ENCODE data around the gene FILIP1.

Gene FILIP1

GRCh38 chr6:75353644-75354043, 140.0 kb downstream of the FILIP1 start:
- TF ChIP-seq TAF1 (IDR thresholded peaks at IDR 0.05; ENCODE audit: borderline replicate concordance, insufficient read depth, low read length) = no peak
- TF ChIP-seq FOXP2 (optimal IDR thresholded peaks at IDR 0.05; ENCODE audit: borderline replicate concordance, extremely low read depth, extremely low read length, insufficient read depth) = no peak
- TF ChIP-seq SIN3A (IDR thresholded peaks at IDR 0.05; ENCODE audit: borderline replicate concordance, insufficient read depth, low read length) = no peak
- no peak for TF ChIP-seq REST (IDR thresholded peaks at IDR 0.05; ENCODE audit: insufficient read depth in 1 of 2, low read depth in 2 of 2, low read length in 2 of 2)
- no peak for TF ChIP-seq POLR2AphosphoS5 (IDR thresholded peaks at IDR 0.05; ENCODE audit: low read depth, low read length)

GRCh38 chr6:75351570-75351969, 142.0 kb downstream of the FILIP1 start:
- TF ChIP-seq SIN3A (IDR thresholded peaks at IDR 0.05; ENCODE audit: borderline replicate concordance, insufficient read depth, low read length) (no peak), REST (IDR thresholded peaks at IDR 0.05; ENCODE audit: insufficient read depth in 1 of 2, low read depth in 2 of 2, low read length in 2 of 2) (no peak), TAF1 (IDR thresholded peaks at IDR 0.05; ENCODE audit: borderline replicate concordance, insufficient read depth, low read length) (no peak), POLR2AphosphoS5 (IDR thresholded peaks at IDR 0.05; ENCODE audit: low read depth, low read length) (no peak), FOXP2 (optimal IDR thresholded peaks at IDR 0.05; ENCODE audit: borderline replicate concordance, extremely low read depth, extremely low read length, insufficient read depth) (no peak)

GRCh38 chr6:75350808-75351207, 142.8 kb downstream of the FILIP1 start:
- no peak for TF ChIP-seq TAF1 (IDR thresholded peaks at IDR 0.05; ENCODE audit: borderline replicate concordance, insufficient read depth, low read length)
- TF ChIP-seq SIN3A (IDR thresholded peaks at IDR 0.05; ENCODE audit: borderline replicate concordance, insufficient read depth, low read length) = no peak
- no peak for TF ChIP-seq REST (IDR thresholded peaks at IDR 0.05; ENCODE audit: insufficient read depth in 1 of 2, low read depth in 2 of 2, low read length in 2 of 2)
- TF ChIP-seq POLR2AphosphoS5 (IDR thresholded peaks at IDR 0.05; ENCODE audit: low read depth, low read length) = no peak
- no peak for TF ChIP-seq FOXP2 (optimal IDR thresholded peaks at IDR 0.05; ENCODE audit: borderline replicate concordance, extremely low read depth, extremely low read length, insufficient read depth)

- no peak for TF ChIP-seq REST (IDR thresholded peaks at IDR 0.05; ENCODE audit: insufficient read depth in 1 of 2, low read depth in 2 of 2, low read length in 2 of 2)
- no peak for TF ChIP-seq POLR2AphosphoS5 (IDR thresholded peaks at IDR 0.05; ENCODE audit: low read depth, low read length)
- no peak for TF ChIP-seq FOXP2 (optimal IDR thresholded peaks at IDR 0.05; ENCODE audit: borderline replicate concordance, extremely low read depth, extremely low read length, insufficient read depth)
- no peak for TF ChIP-seq TAF1 (IDR thresholded peaks at IDR 0.05; ENCODE audit: borderline replicate concordance, insufficient read depth, low read length)
- TF ChIP-seq SIN3A (IDR thresholded peaks at IDR 0.05; ENCODE audit: borderline replicate concordance, insufficient read depth, low read length) = no peak
Observed at GRCh38 chr6:75350156-75350555, 143.4 kb downstream of the FILIP1 start.

Data from PFSK-1 (cell line).